ENCODE measurements around the gene MICU1. TPM values are rescaled to one million over a fixed set of nuclear protein-coding genes. Genes with fewer than 3 reads are reported as not detected.

MICU1 gene
- total RNA-seq, 1 experiment from 2014 or later: 36.0 TPM

GRCh38 chr10:72390764-72391163 lies 235.1 kb downstream of the MICU1 start (continued):
- TF ChIP-seq, protein P1, sequence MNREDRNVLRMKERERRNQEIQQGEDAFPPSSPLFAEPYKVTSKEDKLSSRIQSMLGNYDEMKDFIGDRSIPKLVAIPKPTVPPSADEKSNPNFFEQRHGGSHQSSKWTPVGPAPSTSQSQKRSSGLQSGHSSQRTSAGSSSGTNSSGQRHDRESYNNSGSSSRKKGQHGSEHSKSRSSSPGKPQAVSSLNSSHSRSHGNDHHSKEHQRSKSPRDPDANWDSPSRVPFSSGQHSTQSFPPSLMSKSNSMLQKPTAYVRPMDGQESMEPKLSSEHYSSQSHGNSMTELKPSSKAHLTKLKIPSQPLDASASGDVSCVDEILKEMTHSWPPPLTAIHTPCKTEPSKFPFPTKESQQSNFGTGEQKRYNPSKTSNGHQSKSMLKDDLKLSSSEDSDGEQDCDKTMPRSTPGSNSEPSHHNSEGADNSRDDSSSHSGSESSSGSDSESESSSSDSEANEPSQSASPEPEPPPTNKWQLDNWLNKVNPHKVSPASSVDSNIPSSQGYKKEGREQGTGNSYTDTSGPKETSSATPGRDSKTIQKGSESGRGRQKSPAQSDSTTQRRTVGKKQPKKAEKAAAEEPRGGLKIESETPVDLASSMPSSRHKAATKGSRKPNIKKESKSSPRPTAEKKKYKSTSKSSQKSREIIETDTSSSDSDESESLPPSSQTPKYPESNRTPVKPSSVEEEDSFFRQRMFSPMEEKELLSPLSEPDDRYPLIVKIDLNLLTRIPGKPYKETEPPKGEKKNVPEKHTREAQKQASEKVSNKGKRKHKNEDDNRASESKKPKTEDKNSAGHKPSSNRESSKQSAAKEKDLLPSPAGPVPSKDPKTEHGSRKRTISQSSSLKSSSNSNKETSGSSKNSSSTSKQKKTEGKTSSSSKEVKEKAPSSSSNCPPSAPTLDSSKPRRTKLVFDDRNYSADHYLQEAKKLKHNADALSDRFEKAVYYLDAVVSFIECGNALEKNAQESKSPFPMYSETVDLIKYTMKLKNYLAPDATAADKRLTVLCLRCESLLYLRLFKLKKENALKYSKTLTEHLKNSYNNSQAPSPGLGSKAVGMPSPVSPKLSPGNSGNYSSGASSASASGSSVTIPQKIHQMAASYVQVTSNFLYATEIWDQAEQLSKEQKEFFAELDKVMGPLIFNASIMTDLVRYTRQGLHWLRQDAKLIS (CRISPR knock-in tag; IDR thresholded peaks at IDR 0.05; ENCODE audit: borderline replicate concordance): no peak
- TF ChIP-seq ZMAT4 (CRISPR knock-in tag; IDR thresholded peaks at IDR 0.05) (no peak), TEAD4 (CRISPR knock-in tag; IDR thresholded peaks at IDR 0.05) (no peak), ESRRA (CRISPR knock-in tag; IDR thresholded peaks at IDR 0.05; ENCODE audit: borderline replicate concordance) (no peak), SMAD3 (CRISPR knock-in tag; IDR thresholded peaks at IDR 0.05; ENCODE audit: borderline replicate concordance) (no peak), SP1 (CRISPR knock-in tag; conservative IDR thresholded peaks at IDR 0.05) (no peak), PRDM15 (CRISPR knock-in tag; IDR thresholded peaks at IDR 0.05) (no peak), GABPB1 (CRISPR knock-in tag; IDR thresholded peaks at IDR 0.05) (no peak), GRHL2 (CRISPR knock-in tag; IDR thresholded peaks at IDR 0.05; ENCODE audit: insufficient replicate concordance, severe bottlenecking) (no peak), E2F5 (CRISPR knock-in tag; IDR thresholded peaks at IDR 0.05) (no peak)
- TF ChIP-seq, protein P2, sequence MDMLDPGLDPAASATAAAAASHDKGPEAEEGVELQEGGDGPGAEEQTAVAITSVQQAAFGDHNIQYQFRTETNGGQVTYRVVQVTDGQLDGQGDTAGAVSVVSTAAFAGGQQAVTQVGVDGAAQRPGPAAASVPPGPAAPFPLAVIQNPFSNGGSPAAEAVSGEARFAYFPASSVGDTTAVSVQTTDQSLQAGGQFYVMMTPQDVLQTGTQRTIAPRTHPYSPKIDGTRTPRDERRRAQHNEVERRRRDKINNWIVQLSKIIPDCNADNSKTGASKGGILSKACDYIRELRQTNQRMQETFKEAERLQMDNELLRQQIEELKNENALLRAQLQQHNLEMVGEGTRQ (CRISPR knock-in tag; IDR thresholded peaks at IDR 0.05): no peak

GRCh38 chr10:72389716-72390115 lies 236.2 kb downstream of the MICU1 start:
- TF ChIP-seq NFYB (CRISPR knock-in tag; conservative IDR thresholded peaks at IDR 0.05; ENCODE audit: low read depth) (no peak), ZNF138 (CRISPR knock-in tag; conservative IDR thresholded peaks at IDR 0.05) (no peak), ZNF232 (CRISPR knock-in tag; IDR thresholded peaks at IDR 0.05) (no peak), NR2C2 (CRISPR knock-in tag; IDR thresholded peaks at IDR 0.05) (no peak), CREM (CRISPR knock-in tag; IDR thresholded peaks at IDR 0.05) (no peak)
- TF ChIP-seq, protein P3, sequence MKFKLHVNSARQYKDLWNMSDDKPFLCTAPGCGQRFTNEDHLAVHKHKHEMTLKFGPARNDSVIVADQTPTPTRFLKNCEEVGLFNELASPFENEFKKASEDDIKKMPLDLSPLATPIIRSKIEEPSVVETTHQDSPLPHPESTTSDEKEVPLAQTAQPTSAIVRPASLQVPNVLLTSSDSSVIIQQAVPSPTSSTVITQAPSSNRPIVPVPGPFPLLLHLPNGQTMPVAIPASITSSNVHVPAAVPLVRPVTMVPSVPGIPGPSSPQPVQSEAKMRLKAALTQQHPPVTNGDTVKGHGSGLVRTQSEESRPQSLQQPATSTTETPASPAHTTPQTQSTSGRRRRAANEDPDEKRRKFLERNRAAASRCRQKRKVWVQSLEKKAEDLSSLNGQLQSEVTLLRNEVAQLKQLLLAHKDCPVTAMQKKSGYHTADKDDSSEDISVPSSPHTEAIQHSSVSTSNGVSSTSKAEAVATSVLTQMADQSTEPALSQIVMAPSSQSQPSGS (CRISPR knock-in tag; IDR thresholded peaks at IDR 0.05; ENCODE audit: borderline replicate concordance, low read depth): no peak
- TF ChIP-seq, protein P2 (CRISPR knock-in tag; IDR thresholded peaks at IDR 0.05): no peak
- TF ChIP-seq, protein P4, sequence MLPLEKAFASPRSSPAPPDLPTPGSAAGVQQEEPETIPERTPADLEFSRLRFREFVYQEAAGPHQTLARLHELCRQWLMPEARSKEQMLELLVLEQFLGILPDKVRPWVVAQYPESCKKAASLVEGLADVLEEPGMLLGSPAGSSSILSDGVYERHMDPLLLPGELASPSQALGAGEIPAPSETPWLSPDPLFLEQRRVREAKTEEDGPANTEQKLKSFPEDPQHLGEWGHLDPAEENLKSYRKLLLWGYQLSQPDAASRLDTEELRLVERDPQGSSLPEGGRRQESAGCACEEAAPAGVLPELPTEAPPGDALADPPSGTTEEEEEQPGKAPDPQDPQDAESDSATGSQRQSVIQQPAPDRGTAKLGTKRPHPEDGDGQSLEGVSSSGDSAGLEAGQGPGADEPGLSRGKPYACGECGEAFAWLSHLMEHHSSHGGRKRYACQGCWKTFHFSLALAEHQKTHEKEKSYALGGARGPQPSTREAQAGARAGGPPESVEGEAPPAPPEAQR (CRISPR knock-in tag; IDR thresholded peaks at IDR 0.05): no peak
- Mint-ChIP-seq H3K27ac (no peak overlapping the region), H3K9me3 (no peaks in the 10 kb centered on the region), H3K4me1 (peaks cover 14% of the 10 kb centered on the region), H3K36me3 (no peaks in the 10 kb centered on the region), H3K27me3 (ENCODE audit: low read depth) (no peaks in the 10 kb centered on the region), H3K4me3 (no peak overlapping the region)
- ATAC-seq: no peak
- no peak for DNase-seq (ENCODE audit: low spot score)
- ChIA-PET POLR2A (no interaction called here), CTCF (no interaction called here)
